Measurements from ENCODE around the gene UCK2.

GRCh38 chr1:165917166-165917565 is 89.8 kb downstream of the UCK2 start:
- TF ChIP-seq CTCF (IDR thresholded peaks at IDR 0.05): no peak
- no peak for TF ChIP-seq SIN3A (IDR thresholded peaks at IDR 0.05; ENCODE audit: borderline replicate concordance, insufficient read depth, low read depth, low read length)
- no peak for TF ChIP-seq POLR2AphosphoS5 (IDR thresholded peaks at IDR 0.05; ENCODE audit: low read depth, low read length)
